T-cell (primary cell): ENCODE results near the gene TSPAN4. TPM values are rescaled to one million over a fixed set of nuclear protein-coding genes. Genes with fewer than 3 reads are reported as not detected.

Experiments
- ATAC-seq, 4 experiments: fragments of 200-7000 bp in 3 of 4; fragments of 150-1000 bp in 1 of 4; cut with Tn5 transposase; replicated peaks in 1 of 4; 1 replicate in 3 of 4; 2 replicates in 1 of 4; pipeline ENCODE4 v1.10.0; 2021; ENCODE audit warnings: moderate library complexity in 3 of 4, mild to moderate bottlenecking in 2 of 4, moderate number of reproducible peaks in 1 of 4
- CTCF ChIA-PET, 2 donors: fragments of 300-600 bp; sonication (Branson Sonifier 250); formaldehyde crosslinking; loops; one replicate each; lab custom pipeline; 2022; ENCODE audit warnings: antibody characterized with exemption in 2 of 2; lab: Charles Lee
- POLR2A ChIA-PET, 2 donors: fragments of 300-600 bp; sonication (Branson Sonifier 250); formaldehyde crosslinking; loops; one replicate each; lab custom pipeline; 2022; ENCODE audit warnings: antibody characterized with exemption in 2 of 2; lab: Charles Lee
- DNase-seq, 35 experiments: peaks; one replicate each; pipeline versions ENCODE4 v3.0.0 to v3.0.0-alpha.2; 2013 to 2023
- H3K27ac ChIP-seq: one replicate; pipeline ENCODE4 v1.5.1; 2013; ENCODE audit warnings: low read length
- H3K27me3 ChIP-seq, 2 experiments: replicated peaks in 1 of 2; 1 replicate in 1 of 2; 2 replicates in 1 of 2; pipeline versions ENCODE4 v1.6.1 to v1.7.0; 2013; ENCODE audit warnings: low read length in 1 of 2, mixed read lengths in 1 of 2; ENCODE audit not compliant: control insufficient read depth in 2 of 2, insufficient read depth in 2 of 2; ENCODE audit errors: extremely low read depth in 1 of 2
- H3K36me3 ChIP-seq, 2 donors: 1 replicate in 1 of 2; 2 replicates in 1 of 2; pipeline versions ENCODE4 v1.6.1 to v1.7.0; 2013; ENCODE audit warnings: low read length in 1 of 2; ENCODE audit not compliant: control insufficient read depth in 2 of 2, insufficient read depth in 1 of 2; ENCODE audit errors: extremely low read depth in 1 of 2
- H3K4me1 ChIP-seq, 2 experiments: 1 replicate in 1 of 2; 2 replicates in 1 of 2; pipeline versions ENCODE4 v1.6.1 to v1.7.0; 2013; ENCODE audit warnings: low read length in 2 of 2, mixed read lengths in 1 of 2; ENCODE audit not compliant: insufficient read depth in 2 of 2, control insufficient read depth in 1 of 2; ENCODE audit errors: extremely low read depth in 1 of 2
- H3K4me3 ChIP-seq, 2 donors: 1 replicate in 1 of 2; 2 replicates in 1 of 2; pipeline versions ENCODE4 v1.5.1 to v1.7.0; 2013; ENCODE audit warnings: mild to moderate bottlenecking in 2 of 2, low read length in 1 of 2, moderate library complexity in 1 of 2; ENCODE audit not compliant: control insufficient read depth in 1 of 2; ENCODE audit errors: extremely low read depth in 1 of 2
- H3K9me3 ChIP-seq: 2 replicates; pipeline ENCODE4 v1.7.0; 2013
- H3K27ac Mint-ChIP-seq, 2 donors: one replicate each; pipeline ENCODE4 v1.8.0; 2020 to 2021; ENCODE audit warnings: mild to moderate bottlenecking in 2 of 2, mixed read lengths in 2 of 2
- H3K27me3 Mint-ChIP-seq, 2 donors: one replicate each; pipeline ENCODE4 v1.8.0; 2021 to 2022; ENCODE audit warnings: mixed read lengths in 2 of 2
- H3K36me3 Mint-ChIP-seq: one replicate; pipeline ENCODE4 v1.8.0; 2021; ENCODE audit warnings: mixed read lengths
- H3K4me1 Mint-ChIP-seq, 3 donors: one replicate each; pipeline ENCODE4 v1.8.0; 2020 to 2022; ENCODE audit warnings: mixed read lengths in 3 of 3, mild to moderate bottlenecking in 1 of 3
- H3K4me3 Mint-ChIP-seq, 3 donors: one replicate each; pipeline ENCODE4 v1.8.0; 2020 to 2022; ENCODE audit warnings: mild to moderate bottlenecking in 3 of 3, mixed read lengths in 3 of 3, moderate library complexity in 3 of 3
- H3K9me3 Mint-ChIP-seq, 3 donors: one replicate each; pipeline ENCODE4 v1.8.0; 2020 to 2022; ENCODE audit warnings: mixed read lengths in 3 of 3
- WGBS: methylation state at CpG from one replicate; pipeline ENCODE4 v1.1.5; 2013; ENCODE audit warnings: missing lambda C conversion rate; ENCODE audit not compliant: insufficient coverage; 5-methylcytosine and 5-hydroxymethylcytosine counted together
- total RNA-seq, 35 experiments: library from RNA in 6 of 35; stranded (reverse) in 6 of 35; fragments of 120-200 nt in 1 of 35; gene quantifications; one replicate each; pipeline versions ENCODE4 v1.2.1 to v1.2.4 and lab custom pipeline; 2013 to 2026

The TSPAN4 gene
- total RNA-seq, 5 donors from 2014 or later (not counting 1 experiment from before 2014, with no cell fraction given): 3.1 to 5.8 (median 4.4) TPM

DNA sequence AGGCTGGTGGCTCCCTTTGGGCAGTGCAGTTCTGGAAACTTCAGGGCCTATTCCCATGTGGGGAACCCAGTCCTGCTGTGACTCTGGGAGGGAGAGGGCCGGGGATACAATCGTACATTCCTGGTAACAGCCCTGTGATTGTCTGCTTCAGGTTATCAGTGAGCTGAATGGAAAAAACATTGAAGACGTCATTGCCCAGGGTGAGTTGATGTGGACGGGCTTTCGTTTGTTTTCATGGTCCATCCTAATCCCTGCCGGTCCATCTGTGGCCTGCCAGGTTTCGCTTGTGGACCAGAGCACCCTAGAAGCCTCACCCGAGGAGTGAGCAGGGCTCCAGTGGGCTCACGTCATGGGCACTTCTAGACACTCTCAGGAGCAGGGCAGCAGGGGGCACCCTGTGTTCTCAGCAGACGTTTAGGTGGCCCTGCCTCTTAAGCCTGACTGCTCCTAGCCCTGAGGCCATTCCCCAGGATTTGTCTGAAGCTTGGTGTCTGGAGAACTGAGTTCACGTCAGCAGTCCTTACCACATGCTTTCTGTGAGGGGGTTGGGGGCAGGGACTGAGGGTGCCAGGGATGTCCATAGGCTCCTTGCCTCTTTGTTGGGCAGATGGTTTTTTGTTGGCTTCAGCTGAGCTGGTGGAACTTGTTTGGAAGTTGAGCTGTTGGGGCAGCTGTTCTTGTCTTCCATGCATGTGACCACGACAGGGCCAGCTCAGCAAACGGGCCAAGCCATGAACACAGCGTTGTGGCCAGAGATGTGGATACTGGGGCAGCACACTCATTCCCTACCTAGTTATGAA, 31.0 kb upstream of the TSPAN4 start:
- Mint-ChIP-seq H3K4me3 (peak overlapping the region; percentile 89 to 91 (median 89)), H3K27ac (peak overlapping the region; percentile 73 to 84), H3K9me3 (no peaks in the 10 kb centered on the region), H3K4me1 (peaks cover 33 to 40% (median 38%) of the 10 kb centered on the region in 3 donors), H3K27me3 (no peaks in the 10 kb centered on the region), H3K36me3 (peaks cover 20% of the 10 kb centered on the region)
- Histone ChIP-seq H3K4me1 (peaks cover 13 to 35% of the 10 kb centered on the region in 2 experiments), H3K27ac (peak overlapping the region; percentile 61), H3K36me3 (peaks cover 21 to 27% of the 10 kb centered on the region in 2 donors), H3K9me3 (no peaks in the 10 kb centered on the region), H3K4me3 (peak overlapping the region in 1 of 2 donors; percentile 41), H3K27me3 (no peaks in the 10 kb centered on the region)
- ATAC-seq: no peak
- 59% methylated on average over 10 of the region's 14 CpGs for WGBS
- no peak for DNase-seq
- CTCF ChIA-PET: no interaction called here
- POLR2A ChIA-PET: no interaction called here

GRCh38 chr11:812390-812789, 30.3 kb upstream of the TSPAN4 start:
- H3K27me3 ChIP-seq: no peaks in the 10 kb centered on the region
- Mint-ChIP-seq H3K4me3 (peak overlapping the region in 2 of 3 donors; percentile 21 to 31), H3K9me3 (no peaks in the 10 kb centered on the region), H3K27me3 (no peaks in the 10 kb centered on the region), H3K36me3 (peaks cover 20% of the 10 kb centered on the region), H3K27ac (peak overlapping the region in 1 of 2 donors; percentile 16), H3K4me1 (peaks cover 33 to 40% (median 38%) of the 10 kb centered on the region in 3 donors)
- ChIA-PET POLR2A (no interaction called here), CTCF (no interaction called here)
- H3K4me3 ChIP-seq: no peak overlapping the region
- no peak for ATAC-seq
- H3K27ac ChIP-seq: no peak overlapping the region
- no peak for DNase-seq
- peaks cover 13 to 35% of the 10 kb centered on the region in 2 experiments for H3K4me1 ChIP-seq
- H3K36me3 ChIP-seq: peaks cover 21 to 27% of the 10 kb centered on the region in 2 donors
- H3K9me3 ChIP-seq: no peaks in the 10 kb centered on the region
- WGBS: 95% methylated on average over 2 of the region's 3 CpGs

DNA sequence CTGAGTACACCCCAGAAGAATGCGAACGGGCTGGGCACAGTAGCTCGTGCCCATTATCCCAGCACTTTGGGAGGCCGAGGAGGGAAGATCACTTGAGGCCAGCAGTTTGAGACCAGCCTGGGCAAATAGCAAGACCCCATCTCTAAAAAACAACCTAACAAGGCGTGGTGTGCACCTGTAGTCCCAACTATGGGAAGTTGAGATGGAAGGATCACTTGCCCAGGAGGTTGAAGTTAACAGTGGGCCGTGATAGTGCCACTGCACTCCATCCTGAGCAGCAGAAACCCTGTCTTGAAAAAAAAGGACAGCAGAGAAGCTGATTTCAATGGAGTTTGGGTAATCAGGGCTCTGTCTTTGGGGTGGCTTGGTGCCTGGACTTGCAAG, 29.6 kb upstream of the TSPAN4 start:
- Mint-ChIP-seq H3K4me1 (peaks cover 30 to 35% (median 34%) of the 10 kb centered on the region in 3 donors), H3K9me3 (no peaks in the 10 kb centered on the region), H3K27me3 (no peaks in the 10 kb centered on the region), H3K36me3 (peaks cover 20% of the 10 kb centered on the region), H3K27ac (no peak overlapping the region), H3K4me3 (no peak overlapping the region)
- WGBS: 94% methylated on average over 3 of the region's 6 CpGs
- ATAC-seq (no peak), DNase-seq (no peak)
- ChIA-PET POLR2A (interaction anchor here in 1 of 2 donors (0.6 kb wide), 1 partner anchor 29 kb away, joined by 3 read pairs; no protein-coding TSS in a partner anchor), CTCF (no interaction called here)
- H3K27ac ChIP-seq: no peak overlapping the region
- no peaks in the 10 kb centered on the region for H3K27me3 ChIP-seq
- H3K4me3 ChIP-seq: no peak overlapping the region
- H3K36me3 ChIP-seq: peaks cover 21 to 27% of the 10 kb centered on the region in 2 donors
- peaks cover 13 to 34% of the 10 kb centered on the region in 2 experiments for H3K4me1 ChIP-seq
- H3K9me3 ChIP-seq: no peaks in the 10 kb centered on the region

GRCh38 chr11:813456-814096, 29.1 kb upstream of the TSPAN4 start:
- POLR2A ChIA-PET: interaction anchor here in 1 of 2 donors (0.6 kb wide), 2 partner anchors 9 to 29 kb away, joined by 3 read pairs; no protein-coding TSS in a partner anchor
- Mint-ChIP-seq H3K4me1 (peaks cover 29 to 34% (median 31%) of the 10 kb centered on the region in 3 donors), H3K4me3 (no peak overlapping the region), H3K27me3 (no peaks in the 10 kb centered on the region), H3K27ac (no peak overlapping the region), H3K36me3 (peaks cover 20% of the 10 kb centered on the region), H3K9me3 (no peaks in the 10 kb centered on the region)
- ATAC-seq (no peak), DNase-seq (no peak)
- CTCF ChIA-PET: no interaction called here
- H3K27ac ChIP-seq: no peak overlapping the region
- peaks cover 13 to 34% of the 10 kb centered on the region in 2 experiments for H3K4me1 ChIP-seq
- H3K36me3 ChIP-seq: peaks cover 21 to 27% of the 10 kb centered on the region in 2 donors
- H3K4me3 ChIP-seq: no peak overlapping the region
- H3K27me3 ChIP-seq: no peaks in the 10 kb centered on the region
- WGBS: 77% methylated on average over 4 of the region's 9 CpGs
- H3K9me3 ChIP-seq: no peaks in the 10 kb centered on the region

GRCh38 chr11:815675-816432, 26.8 kb upstream of the TSPAN4 start:
- WGBS: 93% methylated on average over 11 of the region's 11 CpGs
- POLR2A ChIA-PET: no interaction called here

DNA sequence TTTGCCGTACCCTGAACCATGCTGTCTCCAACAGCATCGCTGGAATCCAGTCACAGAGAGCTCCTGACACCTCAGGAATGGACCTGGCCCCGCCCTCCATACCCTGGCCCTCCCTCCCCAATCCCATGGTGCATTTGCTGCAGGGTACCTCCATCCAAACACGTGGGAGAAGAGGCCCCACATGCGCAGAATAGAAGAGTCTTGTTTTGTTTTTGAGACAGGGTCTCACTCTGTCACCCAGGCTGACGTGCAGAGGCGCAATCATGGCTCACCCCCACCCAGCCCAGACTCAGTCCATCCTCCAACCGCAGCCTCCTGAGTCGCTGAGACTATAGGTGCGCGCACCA, 26.2 kb upstream of the TSPAN4 start:
- Mint-ChIP-seq H3K27me3 (no peaks in the 10 kb centered on the region), H3K4me3 (no peak overlapping the region), H3K27ac (no peak overlapping the region), H3K4me1 (peaks cover 20 to 26% (median 22%) of the 10 kb centered on the region in 3 donors), H3K36me3 (peaks cover 15% of the 10 kb centered on the region), H3K9me3 (no peaks in the 10 kb centered on the region)
- no peak overlapping the region for H3K4me3 ChIP-seq
- H3K9me3 ChIP-seq: no peaks in the 10 kb centered on the region
- ChIA-PET POLR2A (interaction anchor here in 1 of 2 donors (0.6 kb wide), 1 partner anchor 240 kb away, joined by 3 read pairs; the partner anchor contains the start of gene PHRF1), CTCF (no interaction called here)
- no peak for ATAC-seq
- DNase-seq: no peak
- no peak overlapping the region for H3K27ac ChIP-seq
- H3K36me3 ChIP-seq: peaks cover 18 to 25% of the 10 kb centered on the region in 2 donors
- H3K4me1 ChIP-seq: peaks cover 8 to 35% of the 10 kb centered on the region in 2 experiments
- 92% methylated on average over 2 of the region's 11 CpGs for WGBS
- H3K27me3 ChIP-seq: no peaks in the 10 kb centered on the region

More at GRCh38 chr11:815675-816432, 26.8 kb upstream of the TSPAN4 start:
- CTCF ChIA-PET: no interaction called here
- Histone ChIP-seq H3K4me1 (peaks cover 14 to 35% of the 10 kb centered on the region in 2 experiments), H3K27ac (no peak overlapping the region), H3K4me3 (no peak overlapping the region), H3K36me3 (peaks cover 21 to 27% of the 10 kb centered on the region in 2 donors), H3K27me3 (no peaks in the 10 kb centered on the region), H3K9me3 (no peaks in the 10 kb centered on the region)
- ATAC-seq (no peak), DNase-seq (no peak)
- Mint-ChIP-seq H3K4me1 (peaks cover 21 to 28% (median 23%) of the 10 kb centered on the region in 3 donors), H3K4me3 (no peak overlapping the region), H3K27me3 (no peaks in the 10 kb centered on the region), H3K9me3 (no peaks in the 10 kb centered on the region), H3K27ac (no peak overlapping the region), H3K36me3 (peaks cover 20% of the 10 kb centered on the region)
